Amniotic epithelial cell (primary cell): Measurements from ENCODE around the gene TSPAN31.
"Not testable (repeated sequence)": the region's sequence is repeated elsewhere in the genome, so short reads cannot be mapped to it uniquely, and the experiment has no call there.

ENCODE experiments used
- DNase-seq: peaks from one replicate; pipeline ENCODE4 v3.0.0-alpha.2; 2010; ENCODE audit warnings: low read depth

The TSPAN31 gene

GRCh38 chr12:57767305-57767698 lies 22.5 kb downstream of the TSPAN31 start:
- DNase-seq = no peak

GRCh38 chr12:57767876-57768275 lies 23.0 kb downstream of the TSPAN31 start:
- DNase-seq = no peak

- no peak for DNase-seq
Measured at GRCh38 chr12:57769594-57769993, 24.8 kb downstream of the TSPAN31 start.

GRCh38 chr12:57770734-57771133 lies 25.9 kb downstream of the TSPAN31 start:
- no peak for DNase-seq

DNA sequence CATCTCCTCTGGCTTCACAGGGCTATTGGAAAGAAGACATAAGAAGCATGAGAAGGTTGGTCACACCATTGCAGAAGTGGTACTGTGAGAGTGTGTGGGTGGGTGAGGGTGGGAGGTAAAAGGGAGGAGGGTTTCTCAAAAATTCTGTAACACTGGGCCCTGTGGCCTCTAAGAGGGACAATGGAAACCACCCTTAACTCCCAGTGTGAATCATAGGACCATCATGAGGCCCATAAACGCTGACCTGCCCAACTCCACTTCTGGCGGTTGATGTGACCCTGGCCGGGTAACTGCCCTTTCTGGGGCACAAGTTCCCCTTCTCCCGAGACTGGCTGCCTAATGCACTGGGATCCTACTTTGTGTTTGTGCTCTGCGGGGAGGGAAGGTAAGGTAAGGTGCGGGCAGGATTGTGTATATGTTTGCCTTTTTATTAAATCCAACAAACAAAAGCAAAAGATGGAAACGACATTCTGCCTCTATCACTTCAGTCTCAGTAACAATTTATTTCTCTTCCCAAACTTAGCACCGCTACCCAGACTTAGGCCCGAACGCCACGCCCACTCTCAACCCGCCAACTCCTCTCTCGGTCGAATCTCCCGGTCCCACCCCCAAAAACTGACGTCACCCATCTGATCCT lies 26.5 kb downstream of the TSPAN31 start:
- DNase-seq = peak; percentile 82

DNA sequence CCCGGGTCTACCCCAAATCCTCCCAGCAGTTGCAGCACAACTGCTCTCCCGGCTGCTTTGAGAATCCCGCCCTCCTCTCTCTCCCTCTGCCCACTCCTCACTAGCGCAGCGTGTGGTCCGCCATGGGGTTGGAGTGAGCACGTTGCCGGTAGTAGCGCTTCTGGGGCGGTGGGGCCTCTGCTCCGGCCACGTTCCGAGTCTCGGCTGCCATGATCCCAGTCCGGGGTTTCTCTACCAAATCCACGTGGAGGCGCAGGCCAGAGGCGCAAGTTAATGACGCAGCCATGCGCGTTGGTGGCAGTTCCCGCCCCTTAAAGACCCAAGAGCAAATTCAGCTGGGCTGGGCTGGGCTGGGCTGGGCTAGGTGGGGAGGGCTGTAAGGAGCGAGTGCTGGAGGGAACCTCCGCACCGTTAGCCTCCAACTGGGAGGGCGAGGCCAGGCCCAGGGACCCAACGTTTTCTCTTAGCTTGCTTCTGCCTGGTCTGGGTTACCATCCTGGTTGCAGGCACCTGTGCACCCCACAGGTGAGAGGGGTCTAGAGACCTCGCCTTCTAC lies 27.1 kb downstream of the TSPAN31 start, which contains the start of gene METTL1:
Gene METTL1 (minus strand): TSS at position 233 of the 556 bp plus-strand sequence. CDS start 22 bp downstream, at position 211.
- peak; percentile 96 for DNase-seq

DNA sequence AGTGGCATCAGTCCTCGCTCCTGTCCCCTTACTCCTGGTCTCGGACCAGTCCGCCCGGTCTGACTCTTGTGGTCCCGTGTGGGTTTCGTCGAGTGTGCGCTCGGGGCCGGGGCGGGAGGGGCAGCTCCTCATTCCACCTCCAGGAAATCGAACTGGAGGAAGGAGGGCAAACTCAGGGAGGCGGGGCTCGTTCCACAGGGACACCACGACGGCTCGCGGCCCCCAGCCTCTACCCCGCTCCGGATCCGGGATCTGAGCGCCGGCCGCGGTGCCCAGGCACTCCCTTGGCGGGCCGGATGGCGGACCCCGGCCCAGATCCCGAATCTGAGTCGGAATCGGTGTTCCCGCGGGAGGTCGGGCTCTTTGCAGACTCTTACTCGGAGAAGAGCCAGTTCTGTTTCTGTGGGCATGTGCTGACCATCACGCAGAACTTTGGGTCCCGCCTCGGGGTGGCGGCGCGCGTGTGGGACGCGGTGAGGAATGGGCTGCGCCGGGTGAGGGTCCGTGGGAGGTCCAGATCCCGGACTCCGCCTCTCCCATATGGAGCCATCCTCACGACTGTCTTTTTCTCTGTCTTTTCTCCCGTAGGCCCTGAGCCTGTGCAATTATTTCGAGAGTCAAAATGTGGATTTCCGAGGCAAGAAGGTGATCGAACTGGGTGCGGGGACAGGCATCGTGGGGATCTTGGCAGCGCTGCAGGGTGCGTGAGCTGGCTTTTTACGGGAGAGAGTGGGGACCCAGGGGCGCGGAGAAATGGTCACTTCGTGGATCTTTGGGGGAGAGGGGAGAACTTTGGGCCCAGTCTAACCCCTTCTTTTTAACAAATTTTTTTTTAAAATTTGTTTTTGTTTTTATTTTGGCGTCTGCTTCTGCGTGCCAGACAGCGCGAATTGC lies 27.8 kb downstream of the TSPAN31 start, which contains the start of gene EEF1AKMT3:
Gene EEF1AKMT3 (plus strand): TSS at position 186 of the 894 bp plus-strand sequence. CDS start 111 bp downstream, at position 297.
- DNase-seq = no peak

- not testable (repeated sequence) for DNase-seq
Measured at GRCh38 chr12:57774634-57775033, 29.8 kb downstream of the TSPAN31 start.

DNA sequence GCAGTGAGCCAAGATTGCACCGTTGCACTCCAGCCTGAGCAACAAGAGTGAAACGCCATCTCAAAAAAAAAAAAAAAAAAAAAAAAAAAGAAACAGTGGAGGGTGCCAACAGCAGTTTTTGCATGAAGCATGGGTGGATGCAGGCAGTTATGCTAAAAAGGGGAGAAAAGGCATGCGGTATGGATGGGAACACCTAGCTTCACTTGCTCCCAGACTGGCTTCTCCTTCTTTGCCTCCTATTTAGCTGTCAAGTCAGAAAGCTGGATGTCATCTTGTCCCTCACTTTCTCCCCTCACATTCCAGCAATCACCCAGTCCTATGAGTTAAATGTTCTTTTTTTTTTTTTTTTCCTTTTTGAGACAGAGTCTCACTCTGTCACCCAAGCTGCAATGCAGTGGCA lies 30.2 kb downstream of the TSPAN31 start:
- no peak for DNase-seq

DNA sequence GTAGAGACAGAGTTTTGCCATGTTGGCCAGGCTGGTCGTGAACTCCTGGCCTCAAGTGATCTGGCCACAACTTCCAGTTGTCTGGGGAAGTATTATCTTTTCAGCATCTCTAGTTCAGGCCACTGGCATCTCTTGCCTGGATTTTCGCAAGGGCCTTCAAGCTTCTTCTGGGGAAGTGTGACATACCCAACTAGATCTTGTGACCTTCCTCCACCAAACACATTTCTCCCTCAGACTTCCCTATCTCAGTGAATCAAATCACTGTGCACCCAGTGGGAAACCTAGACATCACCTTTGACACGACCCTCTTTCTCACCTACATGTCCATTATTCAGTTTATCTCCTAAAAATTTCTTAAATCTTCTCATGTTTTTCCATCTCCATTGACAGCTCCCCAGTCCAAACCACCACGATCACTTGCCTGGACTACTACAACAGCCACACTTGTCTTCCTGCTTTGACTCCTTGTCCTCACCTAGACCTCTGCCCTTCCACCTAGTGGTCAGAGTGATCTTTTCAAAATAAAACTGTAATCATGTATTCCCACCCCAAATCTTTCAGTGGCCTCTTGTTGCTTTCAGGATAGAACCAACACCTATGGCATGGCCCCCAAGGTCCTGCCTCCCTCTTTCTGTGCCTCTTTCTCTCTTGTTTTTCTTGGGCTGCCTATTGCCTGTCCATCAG lies 30.9 kb downstream of the TSPAN31 start:
- DNase-seq = no peak

- no peak for DNase-seq
Measured at GRCh38 chr12:57776247-57776587, 31.4 kb downstream of the TSPAN31 start.

DNA sequence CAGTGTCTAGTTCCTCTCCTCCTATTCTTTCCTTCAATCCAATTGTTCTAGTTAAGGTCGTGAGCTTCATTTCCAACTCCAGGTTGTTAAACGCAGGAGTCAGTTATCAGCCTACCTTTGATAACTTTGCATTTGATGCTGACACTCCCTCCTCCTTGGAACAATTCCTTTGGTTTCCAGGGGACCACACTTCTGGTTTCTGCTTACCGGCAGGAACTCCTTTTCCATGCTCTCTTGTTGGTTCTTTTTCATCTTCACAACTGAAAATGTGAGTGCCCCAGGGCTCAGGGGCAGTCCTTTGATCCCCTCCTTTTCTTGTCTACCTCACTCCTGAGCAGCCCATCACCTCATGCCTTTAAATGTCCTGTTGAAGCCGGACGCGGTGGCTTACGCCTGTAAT lies 32.5 kb downstream of the TSPAN31 start:
- no peak for DNase-seq

- no peak for DNase-seq
Measured at GRCh38 chr12:57777911-57778310, 33.1 kb downstream of the TSPAN31 start.

- peak; percentile 24 for DNase-seq
Measured at GRCh38 chr12:57779736-57780135, 34.9 kb downstream of the TSPAN31 start.

DNA sequence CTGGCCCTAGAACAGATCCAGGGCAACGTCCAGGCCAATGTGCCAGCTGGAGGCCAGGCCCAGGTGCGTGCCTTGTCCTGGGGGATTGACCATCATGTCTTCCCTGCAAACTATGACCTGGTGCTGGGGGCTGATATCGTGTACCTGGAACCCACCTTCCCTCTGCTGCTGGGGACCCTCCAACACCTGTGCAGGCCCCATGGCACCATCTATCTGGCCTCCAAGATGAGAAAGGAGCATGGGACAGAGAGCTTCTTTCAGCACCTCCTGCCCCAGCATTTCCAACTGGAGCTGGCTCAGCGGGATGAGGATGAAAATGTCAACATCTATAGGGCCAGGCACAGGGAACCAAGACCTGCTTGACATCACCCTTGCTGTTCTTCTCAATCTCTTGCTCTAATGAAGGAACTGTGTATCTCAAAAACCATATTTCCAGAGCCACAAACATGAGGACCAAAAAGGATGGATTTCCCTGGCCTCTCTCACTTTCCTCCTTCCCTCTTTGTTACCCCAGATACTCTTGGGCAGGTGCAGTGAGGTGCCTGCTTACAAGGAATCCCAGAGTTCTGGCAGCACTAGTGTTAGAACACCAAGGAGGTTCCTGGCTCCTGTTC lies 35.6 kb downstream of the TSPAN31 start:
- no peak for DNase-seq

DNA sequence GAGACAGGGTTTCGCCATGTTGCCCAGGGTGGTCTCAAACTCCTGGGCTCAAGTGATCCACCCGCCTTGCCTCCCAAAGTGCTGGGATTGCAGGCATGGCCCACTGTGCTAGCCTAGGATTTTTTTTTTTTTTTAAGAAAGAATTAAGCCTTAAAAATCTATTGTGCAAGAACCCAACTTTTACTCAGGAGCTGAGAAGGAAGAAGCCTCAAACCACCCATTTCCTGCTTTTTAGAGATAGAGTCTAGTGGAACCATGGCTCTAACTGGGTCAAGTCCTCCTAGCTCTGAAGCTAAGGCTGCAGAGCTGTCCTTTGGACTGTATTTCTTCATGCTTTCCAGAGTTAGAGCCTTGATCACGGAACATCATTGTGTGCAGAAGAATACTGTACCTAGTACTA lies 36.4 kb downstream of the TSPAN31 start:
- DNase-seq = no peak

DNA sequence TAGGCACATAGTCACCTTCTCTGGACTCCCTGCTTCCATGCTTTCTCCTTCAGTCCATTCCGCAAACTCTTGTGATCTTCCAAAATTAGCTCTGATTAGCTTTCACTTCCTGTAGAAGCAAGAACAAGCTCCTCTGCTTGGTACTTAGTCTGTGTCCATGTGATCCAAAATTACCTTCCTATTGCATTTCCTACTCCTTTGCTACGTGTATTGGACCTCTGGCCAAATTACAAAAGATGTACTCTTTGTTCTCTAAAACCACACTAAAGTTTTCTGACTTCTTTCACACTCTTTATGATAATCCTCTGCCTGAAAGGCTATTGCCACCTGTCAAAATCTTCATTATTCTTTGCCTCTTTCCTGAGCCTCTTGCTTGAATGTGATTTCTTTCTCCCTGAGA lies 37.0 kb downstream of the TSPAN31 start:
- no peak for DNase-seq

DNA sequence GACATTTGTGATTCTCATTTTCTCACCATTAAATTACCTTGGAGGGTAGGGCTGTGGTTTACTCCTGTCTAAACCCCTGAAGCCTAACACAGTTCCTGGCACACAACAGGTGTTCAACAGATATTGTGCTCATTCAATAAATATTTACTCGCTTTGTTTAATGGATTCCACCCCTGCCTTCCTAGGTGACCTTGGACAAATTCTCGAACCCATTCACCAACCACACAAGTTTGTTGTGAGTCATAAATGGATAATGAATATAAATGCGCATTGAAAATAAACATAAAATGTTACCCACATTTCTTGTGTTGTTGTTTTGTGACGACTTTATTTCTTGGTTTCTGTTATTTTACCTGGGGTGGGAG lies 37.4 kb downstream of the TSPAN31 start:
- no peak for DNase-seq

GRCh38 chr12:57782608-57783465 lies 38.0 kb downstream of the TSPAN31 start, which contains the start of gene TSFM:
TSS of gene TSFM (plus strand) at chr12:57782787. CDS start at chr12:57782802, 15 bp downstream.
- peak; percentile 88 for DNase-seq

DNA sequence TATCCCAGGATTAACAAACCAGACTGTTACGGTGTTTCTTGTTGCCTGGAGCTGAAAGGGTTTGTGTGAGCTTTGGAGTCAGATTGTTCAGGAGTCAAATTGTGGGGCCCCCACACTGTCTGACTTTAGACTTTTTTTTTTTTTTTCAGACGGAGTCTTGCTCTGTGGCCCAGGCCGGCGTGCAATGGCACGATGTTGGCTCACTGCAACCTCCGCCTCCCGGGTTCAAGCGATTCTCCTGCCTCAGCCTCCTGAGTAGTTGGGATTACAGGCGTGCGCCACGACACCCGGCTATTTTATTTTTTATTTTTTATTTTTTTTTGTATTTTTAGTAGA lies 38.6 kb downstream of the TSPAN31 start:
- no peak for DNase-seq

DNA sequence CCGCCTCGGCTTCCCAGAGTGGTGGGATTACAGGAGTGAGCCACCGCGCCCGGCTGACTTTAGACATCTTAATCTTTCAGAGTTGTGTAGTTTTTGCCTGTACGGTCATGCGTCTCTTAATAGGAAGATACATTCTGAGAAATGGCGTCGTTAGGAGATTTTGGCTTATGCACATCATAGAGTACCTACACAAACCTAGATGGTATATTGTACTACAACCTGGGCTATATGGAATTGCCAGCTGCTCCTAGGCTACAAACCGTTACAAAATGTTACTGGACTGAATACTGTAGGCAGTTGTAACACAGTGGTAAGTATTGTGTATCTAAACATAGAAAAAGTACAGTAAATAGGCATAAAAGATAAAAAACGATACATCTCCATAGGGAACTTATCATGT lies 39.0 kb downstream of the TSPAN31 start:
- no peak for DNase-seq
